ENCODE results near the gene MRPS25. TPM values are rescaled to one million over a fixed set of nuclear protein-coding genes. Genes with fewer than 3 reads are reported as not detected.
A peak's percentile ranks its signal among the peaks of the same experiment; 100 is the strongest.

The MRPS25 gene
- total and polyA plus RNA-seq, 7 donors: 25.8 to 86.1 (median 44.5) TPM

DNA sequence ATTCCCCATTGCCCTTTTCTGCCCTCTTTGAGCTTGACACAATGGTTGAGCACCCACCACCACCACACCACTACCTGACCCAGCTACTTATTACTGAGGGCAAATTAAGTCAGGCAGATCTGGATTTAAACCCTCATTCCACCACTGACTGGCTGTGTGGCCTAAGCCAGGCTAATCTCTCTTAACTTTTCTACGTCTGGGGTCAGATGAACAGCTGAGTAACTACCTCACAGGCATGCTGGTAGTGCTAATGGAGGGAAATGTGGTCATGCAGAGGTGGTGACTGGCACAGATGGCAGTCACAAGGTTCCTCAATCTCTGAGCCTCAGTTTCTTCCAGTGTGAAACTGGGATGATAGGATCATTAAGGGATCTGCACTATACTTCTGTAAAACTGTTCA, 4.3 kb upstream of the MRPS25 start:
- no peak for TF ChIP-seq EP300 (IDR thresholded peaks at IDR 0.05)
- TF ChIP-seq, protein P1, sequence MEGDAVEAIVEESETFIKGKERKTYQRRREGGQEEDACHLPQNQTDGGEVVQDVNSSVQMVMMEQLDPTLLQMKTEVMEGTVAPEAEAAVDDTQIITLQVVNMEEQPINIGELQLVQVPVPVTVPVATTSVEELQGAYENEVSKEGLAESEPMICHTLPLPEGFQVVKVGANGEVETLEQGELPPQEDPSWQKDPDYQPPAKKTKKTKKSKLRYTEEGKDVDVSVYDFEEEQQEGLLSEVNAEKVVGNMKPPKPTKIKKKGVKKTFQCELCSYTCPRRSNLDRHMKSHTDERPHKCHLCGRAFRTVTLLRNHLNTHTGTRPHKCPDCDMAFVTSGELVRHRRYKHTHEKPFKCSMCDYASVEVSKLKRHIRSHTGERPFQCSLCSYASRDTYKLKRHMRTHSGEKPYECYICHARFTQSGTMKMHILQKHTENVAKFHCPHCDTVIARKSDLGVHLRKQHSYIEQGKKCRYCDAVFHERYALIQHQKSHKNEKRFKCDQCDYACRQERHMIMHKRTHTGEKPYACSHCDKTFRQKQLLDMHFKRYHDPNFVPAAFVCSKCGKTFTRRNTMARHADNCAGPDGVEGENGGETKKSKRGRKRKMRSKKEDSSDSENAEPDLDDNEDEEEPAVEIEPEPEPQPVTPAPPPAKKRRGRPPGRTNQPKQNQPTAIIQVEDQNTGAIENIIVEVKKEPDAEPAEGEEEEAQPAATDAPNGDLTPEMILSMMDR (IDR thresholded peaks at IDR 0.05): no peak
- H3K27me3 ChIP-seq: no peaks in the 10 kb centered on the region
- H3K36me3 ChIP-seq: peaks cover 10 to 45% (median 15%) of the 10 kb centered on the region in 4 donors
- intact Hi-C loops (cut with DNase I): loop anchor here (10.0 kb wide), 1 partner anchor 415 kb away; the partner anchor contains the start of gene CCDC174
- peaks cover 0 to 7% (median 0%) of the 10 kb centered on the region in 4 donors for H3K4me1 ChIP-seq
- no peaks in the 10 kb centered on the region for H3K9me3 ChIP-seq
- 93% methylated on average over 1 of the region's 1 CpG for WGBS, 2 donors
- H3K4me3 ChIP-seq: no peak overlapping the region
- DNase-seq: no peak
- no peak overlapping the region for H3K27ac ChIP-seq

DNA sequence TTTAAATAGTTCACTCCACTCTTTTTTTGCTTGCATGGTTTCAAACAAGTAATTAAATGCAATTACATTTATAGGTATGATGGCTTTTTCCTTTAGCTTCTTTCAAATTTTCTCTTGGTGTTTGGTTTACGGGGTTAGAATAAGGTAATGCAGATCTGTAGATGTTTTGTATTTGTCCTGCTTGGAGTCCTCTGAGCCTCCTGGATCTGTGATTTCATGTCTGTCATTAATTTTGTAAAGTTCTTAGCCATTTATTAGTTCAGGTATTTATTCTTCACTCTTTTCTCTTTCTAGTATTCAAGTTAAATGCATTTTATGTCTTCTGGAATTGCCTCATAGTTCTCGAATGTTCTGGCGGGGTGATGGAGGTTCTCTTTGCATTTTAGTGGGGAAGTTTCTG, 1.4 kb upstream of the MRPS25 start:
- Histone ChIP-seq H3K4me1 (peaks cover 0 to 23% (median 16%) of the 10 kb centered on the region in 4 donors), H3K4me3 (no peak overlapping the region), H3K36me3 (peaks cover 0 to 15% (median 0%) of the 10 kb centered on the region in 4 donors), H3K27me3 (no peaks in the 10 kb centered on the region), H3K9me3 (no peaks in the 10 kb centered on the region), H3K27ac (no peak overlapping the region)
- intact Hi-C loops (cut with DNase I): loop anchor here (10.0 kb wide), 1 partner anchor 412 kb away; the partner anchor contains the start of gene CCDC174
- WGBS, 2 donors: 96 to 97% methylated on average over 3 of the region's 3 CpGs
- no peak for DNase-seq
- TF ChIP-seq EP300 (IDR thresholded peaks at IDR 0.05): no peak
- no peak for TF ChIP-seq POLR2AphosphoS5 (IDR thresholded peaks at IDR 0.05)
- TF ChIP-seq, protein P1 (IDR thresholded peaks at IDR 0.05): no peak
- no peak for TF ChIP-seq POLR2A (IDR thresholded peaks at IDR 0.05)

DNA sequence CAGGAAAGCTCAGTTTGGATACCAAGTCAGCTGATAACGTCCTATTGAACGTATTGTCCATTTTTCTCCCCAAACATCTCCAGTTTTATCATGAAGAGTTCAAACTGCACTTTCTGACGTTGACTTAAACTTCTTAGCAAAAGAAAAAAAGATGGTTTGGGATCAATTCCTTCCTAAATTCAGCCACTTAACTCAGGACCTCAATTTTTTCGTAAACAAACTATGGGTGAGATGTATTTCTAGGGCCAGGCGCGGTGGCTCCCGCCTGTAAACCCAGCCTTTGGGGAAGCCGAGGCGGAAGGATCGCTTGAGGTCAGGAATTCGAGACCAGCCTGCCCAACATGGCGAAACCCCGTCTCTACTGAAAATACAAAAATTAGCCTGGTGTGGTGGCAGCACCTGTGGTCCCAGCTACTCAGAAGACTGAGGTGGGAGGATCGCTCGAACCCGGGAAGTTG, 464 bp upstream of the MRPS25 start:
- WGBS, 2 donors: 59 to 67% methylated on average over 16 of the region's 16 CpGs
- no peak for DNase-seq
- H3K9me3 ChIP-seq: no peaks in the 10 kb centered on the region
- TF ChIP-seq POLR2AphosphoS5 (IDR thresholded peaks at IDR 0.05) (no peak), EP300 (IDR thresholded peaks at IDR 0.05) (no peak), POLR2A (IDR thresholded peaks at IDR 0.05) (no peak)
- TF ChIP-seq, protein P1 (IDR thresholded peaks at IDR 0.05): no peak
- peaks cover 0 to 6% (median 0%) of the 10 kb centered on the region in 4 donors for H3K36me3 ChIP-seq
- H3K27ac ChIP-seq: peak overlapping the region; percentile 80 to 86 (median 84)
- H3K27me3 ChIP-seq: no peaks in the 10 kb centered on the region
- peaks cover 0 to 23% (median 16%) of the 10 kb centered on the region in 4 donors for H3K4me1 ChIP-seq
- peak overlapping the region; percentile 64 to 76 (median 69) for H3K4me3 ChIP-seq
- intact Hi-C loops (cut with DNase I): loop anchor here (2.0 to 10.0 kb wide), 2 partner anchors 117 to 411 kb away; partner anchors contain the start of gene CCDC174

DNA sequence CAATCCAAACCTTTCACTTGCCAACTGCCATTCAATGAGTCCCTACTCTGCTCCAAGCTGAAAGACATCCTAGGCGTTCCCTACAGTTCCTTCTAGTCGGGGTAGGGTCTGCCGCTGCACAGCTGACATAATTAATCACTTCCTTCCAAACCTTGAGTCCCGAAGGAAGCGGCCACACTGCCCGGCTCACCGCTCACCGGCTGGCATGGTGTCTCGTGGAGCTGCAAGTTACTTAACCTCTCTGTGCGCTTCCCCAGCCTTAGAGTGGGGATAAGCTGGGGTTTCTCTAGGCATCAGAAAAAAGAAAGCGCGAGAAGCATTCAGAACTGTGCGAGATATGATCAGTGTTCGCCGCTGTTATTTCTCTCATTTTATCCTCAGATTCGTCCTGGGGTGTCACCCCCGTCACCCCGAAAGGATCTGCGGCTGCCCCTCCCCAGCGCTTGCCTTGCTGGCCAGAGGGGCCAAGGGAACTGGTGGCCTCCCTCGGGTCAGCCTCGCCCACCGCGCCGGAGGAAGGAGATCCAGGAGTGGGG, 748 bp downstream of the MRPS25 start:
- intact Hi-C loops (cut with DNase I): loop anchor here (2.0 to 10.0 kb wide), 2 partner anchors 116 to 410 kb away; partner anchors contain the start of gene CCDC174

More for the DNA sequence above, 748 bp downstream of the MRPS25 start:
- Histone ChIP-seq H3K27ac (peak overlapping the region; percentile 80 to 86 (median 84)), H3K36me3 (peaks cover 0 to 4% (median 2%) of the 10 kb centered on the region in 4 donors), H3K9me3 (no peaks in the 10 kb centered on the region), H3K4me3 (peak overlapping the region; percentile 64 to 76 (median 69)), H3K4me1 (peaks cover 0 to 23% (median 16%) of the 10 kb centered on the region in 4 donors), H3K27me3 (no peaks in the 10 kb centered on the region)
- TF ChIP-seq POLR2A (IDR thresholded peaks at IDR 0.05): no peak
- TF ChIP-seq, protein P1 (IDR thresholded peaks at IDR 0.05): no peak
- no peak for TF ChIP-seq POLR2AphosphoS5 (IDR thresholded peaks at IDR 0.05)
- TF ChIP-seq EP300 (IDR thresholded peaks at IDR 0.05): no peak
- 0 to 1% methylated on average over 25 of the region's 25 CpGs for WGBS, 2 donors
- DNase-seq: no peak
